Inferior parietal cortex (tissue), 1 donor: ENCODE results near the gene IGFN1.

Experiments
- DNase-seq: peaks from one replicate; pipeline ENCODE4 v3.0.0-alpha.2; 2016; ENCODE audit errors: extremely low spot score

IGFN1 gene

DNA sequence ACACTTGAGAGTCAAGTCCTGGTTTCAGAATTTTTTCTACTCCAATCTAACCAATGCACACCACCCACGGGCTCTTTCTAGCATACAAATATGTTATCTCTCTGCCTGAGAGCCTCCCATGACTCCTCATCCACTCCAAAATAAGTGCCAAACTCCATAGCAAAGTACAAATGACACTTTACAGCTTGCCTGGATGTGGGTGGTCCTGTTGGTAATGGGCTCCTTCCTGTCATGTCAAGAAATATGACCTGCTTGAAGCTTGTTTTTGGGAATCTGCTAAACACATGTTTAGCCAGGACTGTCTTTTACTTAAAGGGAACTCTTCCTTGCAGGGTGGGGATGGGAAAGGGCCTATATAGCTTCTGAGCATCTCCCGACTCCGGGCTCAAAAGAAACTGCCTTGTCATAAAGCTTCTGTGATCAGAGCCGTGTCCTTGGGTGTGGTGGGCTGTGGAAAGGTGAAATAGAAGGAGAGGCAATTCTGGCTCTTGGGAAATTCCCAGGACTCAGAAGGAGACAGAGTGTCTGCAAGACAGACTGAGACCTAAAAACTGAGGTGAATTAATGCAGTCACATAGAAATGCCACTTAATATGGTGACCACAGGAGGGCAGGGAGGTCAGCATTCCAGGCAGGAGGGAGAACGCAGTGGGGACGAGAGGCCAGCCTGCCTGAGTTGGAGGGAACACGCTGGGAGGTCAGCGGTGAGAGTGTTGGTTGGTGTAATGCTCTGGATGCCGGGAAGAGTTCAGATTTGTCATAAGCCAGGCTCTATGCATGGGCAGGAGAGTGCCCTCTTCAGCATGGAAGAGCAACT lies 6.1 kb upstream of the IGFN1 start:
- DNase-seq = peak; percentile 27

DNA sequence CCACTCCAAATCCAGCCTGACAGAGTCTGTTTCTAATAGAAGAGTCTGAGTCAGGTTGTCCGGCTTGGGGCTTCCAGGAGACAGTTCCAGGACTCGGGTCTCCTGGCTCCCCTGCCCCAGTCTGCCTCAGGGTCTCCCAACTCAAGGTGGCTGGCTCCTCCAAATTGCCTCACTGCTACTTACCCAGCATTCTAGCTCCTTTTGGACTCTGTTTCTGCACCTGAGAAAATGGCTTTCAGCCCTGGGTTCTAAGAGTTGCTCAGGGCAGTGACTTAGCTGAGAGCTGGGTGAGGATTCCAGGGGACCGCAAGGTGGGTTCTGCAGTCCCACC lies 5.5 kb upstream of the IGFN1 start:
- no peak for DNase-seq

DNA sequence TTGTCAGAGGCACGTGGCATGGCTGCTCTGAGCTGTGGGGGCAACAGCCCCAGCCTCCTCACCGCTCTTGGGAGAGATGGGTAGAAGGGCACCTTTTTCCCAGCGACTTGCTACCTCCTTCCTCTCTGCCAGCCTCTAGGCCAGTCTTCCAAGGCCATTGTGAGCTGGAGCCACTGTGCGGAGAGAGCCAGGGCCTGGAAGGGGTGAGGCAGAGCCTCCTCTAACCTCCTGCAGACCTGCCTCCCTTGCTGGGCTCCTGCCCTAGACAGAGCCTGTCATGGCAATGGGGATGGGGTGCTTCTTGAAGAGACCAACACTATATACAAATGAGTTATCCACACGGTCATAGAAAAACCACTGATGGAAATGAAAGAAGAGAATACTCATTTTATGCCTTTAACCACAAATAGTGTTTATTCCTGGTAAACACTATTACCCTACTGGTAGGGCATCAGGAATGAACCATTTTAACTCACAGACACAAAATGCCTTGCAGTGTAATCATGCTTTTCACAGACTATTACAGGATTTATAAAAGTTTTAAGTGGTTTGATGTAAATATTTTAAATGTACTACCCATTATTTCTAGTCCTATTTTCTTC lies 5.0 kb upstream of the IGFN1 start:
- DNase-seq = no peak

DNA sequence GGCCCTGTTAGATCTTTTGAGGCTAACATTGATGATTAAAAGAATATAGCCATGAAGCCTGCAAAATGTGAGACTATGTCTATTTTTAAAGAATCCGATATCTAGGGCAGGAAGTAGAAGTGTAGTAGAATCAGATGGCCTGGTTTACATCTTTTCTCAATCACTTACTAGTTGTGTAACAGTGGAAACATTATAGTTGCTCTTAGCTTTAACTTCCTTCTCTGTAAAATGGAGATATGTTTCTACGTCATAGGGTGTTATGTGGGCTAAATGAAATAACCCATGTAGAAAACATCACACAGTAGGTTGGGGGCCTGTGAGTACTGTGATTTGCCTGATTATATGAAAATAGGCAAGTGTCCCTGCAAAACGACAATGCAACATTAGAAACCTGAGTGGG lies 4.4 kb upstream of the IGFN1 start:
- no peak for DNase-seq

DNA sequence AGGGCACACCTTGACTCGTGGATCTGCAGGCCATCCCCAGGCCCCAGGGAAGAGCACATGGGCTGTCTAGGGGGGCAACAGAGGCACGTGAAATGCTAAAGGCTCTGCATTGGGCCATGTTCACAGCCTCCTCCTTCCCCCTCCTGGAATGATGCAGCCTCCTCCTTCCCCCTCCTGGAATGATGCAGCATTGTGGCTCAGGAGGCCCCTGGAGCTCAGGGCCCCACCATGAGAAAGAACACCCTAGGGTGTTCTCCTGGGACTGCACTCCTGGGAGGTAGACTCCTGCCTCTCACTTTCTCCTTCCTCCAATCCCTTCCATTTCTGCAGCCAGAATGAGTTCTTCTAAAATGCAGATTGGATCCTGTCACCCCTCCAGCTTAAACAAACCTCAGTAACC lies 1.5 kb upstream of the IGFN1 start:
- DNase-seq = no peak

DNA sequence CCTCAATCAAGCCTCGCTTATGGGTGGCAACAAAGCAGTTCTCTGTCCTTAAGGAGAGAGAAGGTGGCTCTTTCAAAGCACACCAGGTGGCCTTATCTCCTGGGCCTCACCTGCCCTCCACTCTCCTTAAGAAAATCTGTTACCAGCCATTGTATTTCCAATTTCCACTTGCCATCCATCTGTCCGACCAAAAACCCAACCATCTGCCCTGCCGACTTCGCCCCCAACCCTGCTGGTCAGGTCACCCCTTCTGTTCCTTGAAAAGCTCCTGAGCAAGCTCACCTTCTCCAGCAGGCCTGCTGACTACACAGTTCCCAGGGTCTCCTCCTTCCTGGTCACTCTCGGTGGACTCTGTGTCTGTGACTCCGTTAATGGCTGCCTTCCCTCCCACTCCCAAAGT lies 619 bp upstream of the IGFN1 start:
- no peak for DNase-seq

DNA sequence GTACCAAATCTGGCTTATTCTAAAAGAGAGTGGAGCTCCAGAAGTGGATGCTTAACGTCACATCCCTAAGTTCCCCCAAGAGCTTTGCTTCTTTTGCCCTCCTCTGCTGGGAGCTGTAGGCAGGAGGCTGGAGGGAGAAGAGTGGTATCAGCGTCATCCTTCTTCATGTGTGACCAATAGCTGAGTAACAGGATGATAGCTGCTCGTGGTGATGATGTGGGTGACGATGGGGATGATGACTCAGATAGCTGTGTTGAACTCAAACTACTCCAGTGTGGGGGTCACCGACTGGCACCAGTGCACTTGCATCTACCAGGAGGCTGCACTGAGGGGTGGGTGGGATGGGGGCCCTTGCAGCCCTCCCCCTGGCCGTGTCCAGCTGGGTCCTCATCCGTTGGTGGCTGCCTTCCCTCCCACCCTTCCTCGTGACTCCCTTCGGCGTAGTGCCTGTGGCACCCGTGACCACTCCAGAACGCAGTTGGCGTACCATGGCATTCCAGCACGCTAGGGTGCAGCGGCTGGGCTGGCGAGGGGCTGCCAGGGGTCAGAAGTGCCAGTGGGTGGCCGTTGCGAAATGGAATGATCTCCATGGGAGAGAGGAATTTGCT lies 1.1 kb downstream of the IGFN1 start:
- no peak for DNase-seq

DNA sequence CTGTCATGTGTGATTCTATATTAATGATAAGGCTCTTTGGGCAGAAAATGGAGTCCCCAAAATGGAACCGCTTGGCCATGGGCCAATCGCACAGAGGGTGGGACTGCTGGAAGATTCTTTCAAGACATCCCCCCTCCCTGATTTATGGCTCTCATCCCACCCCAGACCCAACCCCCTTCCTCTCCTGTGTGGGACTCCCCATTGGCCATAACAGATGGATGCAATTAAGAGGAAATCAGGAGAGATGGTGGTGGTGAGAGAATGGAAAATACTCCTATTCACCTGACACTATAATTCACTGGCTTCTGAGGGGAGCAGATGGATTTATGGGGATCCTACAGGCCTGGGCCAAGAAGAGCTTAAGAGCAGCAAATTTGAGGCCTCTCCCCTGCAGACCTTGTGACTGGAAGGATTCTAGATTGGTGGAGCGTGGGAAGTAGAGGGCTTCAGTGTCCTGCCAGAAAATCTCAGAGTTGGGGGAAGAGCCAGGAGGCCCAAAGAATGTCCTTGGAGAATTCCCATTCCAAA lies 1.7 kb downstream of the IGFN1 start:
- DNase-seq = no peak

DNA sequence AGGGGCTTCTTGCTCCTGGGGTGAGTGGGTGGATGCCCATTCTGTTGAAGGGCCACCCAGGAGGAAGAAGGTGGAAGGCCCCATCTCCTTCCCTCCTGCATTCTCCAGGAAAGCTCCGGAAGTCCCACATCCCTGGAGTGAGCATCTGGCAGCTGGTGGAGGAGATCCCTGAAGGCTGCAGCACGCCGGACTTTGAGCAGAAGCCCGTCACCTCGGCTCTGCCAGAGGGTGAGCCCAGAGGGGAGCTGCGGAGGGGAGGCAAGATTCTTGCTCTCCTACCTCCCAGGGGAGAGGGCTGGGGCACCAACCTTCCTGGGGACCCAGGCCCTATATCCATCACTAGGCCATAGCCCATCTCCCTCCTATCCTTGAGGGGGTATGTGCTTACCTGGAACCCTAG lies 3.4 kb downstream of the IGFN1 start:
- DNase-seq = no peak

DNA sequence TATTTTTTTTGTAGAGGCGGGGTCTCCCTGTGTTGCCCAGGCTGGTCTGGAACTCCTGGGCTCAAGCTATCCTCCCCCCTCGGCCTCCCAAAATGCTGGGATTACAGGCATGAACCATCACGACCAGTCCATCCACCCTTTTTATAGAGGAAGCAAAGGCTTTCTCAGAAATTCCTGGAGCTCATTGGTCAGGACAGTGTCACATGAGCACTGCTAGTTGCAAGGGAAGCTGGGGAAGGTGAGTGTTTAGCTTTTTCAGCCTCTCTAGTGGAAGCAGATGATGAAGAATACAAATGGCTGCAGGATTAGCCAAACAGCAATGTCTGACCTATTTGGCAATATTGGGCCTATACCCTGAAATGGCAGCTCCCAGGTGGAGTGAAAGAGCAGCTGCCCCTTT lies 8.0 kb downstream of the IGFN1 start:
- DNase-seq = no peak

DNA sequence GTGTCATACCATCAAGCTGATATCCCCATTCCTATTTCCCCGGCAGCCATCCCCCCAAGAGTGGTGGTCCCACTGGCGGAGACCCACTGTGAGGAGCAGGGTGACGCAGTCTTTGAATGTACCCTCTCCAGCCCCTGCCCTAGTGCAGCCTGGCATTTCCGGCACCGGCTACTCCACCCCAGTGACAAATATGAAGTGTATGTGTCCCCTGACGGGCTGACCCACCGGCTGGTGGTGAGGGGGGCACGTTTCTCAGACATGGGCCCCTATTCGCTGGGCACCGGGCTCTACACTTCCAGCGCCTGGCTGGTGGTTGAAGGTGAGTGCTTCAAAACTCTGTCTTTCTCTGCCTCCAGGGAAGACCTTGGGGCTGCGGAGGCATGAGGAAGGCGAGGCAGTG lies 14.4 kb downstream of the IGFN1 start:
- DNase-seq = no peak

DNA sequence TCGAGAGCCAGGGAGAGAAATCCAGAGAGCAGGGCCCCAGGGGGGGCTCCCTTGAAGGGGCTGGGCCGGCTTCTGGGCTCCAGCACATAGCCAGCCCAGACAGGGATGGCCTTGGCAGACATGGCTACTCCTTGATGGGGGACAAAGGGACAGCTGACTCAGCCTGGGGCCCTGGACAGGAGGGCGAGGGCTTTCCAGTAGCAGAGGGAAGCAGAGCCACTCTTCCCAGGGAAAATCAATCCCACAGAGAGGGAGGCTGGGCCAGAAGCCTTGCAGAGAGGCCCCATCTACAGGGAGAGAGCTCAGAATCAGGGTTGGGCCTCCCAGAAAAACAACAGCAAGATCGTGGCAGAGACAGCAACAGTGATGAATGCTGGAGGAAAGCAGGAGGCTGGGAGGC lies 15.6 kb downstream of the IGFN1 start:
- DNase-seq = no peak

DNA sequence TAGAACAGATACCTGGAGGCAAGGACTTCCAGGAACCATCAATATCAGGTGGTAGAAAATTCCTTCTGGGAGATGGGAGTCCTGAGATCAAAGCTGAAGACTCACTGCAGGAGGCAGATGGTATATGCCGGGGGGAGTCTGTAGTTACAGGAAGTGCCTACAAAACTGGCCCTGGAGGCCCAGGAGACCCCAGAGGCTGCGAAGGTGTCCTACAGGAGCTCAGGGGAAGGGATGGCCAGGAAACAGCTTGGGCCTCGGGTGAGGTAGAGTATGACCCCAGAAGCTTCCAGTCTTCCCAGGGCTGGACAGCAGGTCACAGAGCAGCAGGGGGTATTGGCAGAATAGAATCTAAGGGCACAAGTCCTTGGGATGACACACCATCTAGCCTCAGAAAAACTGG lies 16.4 kb downstream of the IGFN1 start:
- no peak for DNase-seq

DNA sequence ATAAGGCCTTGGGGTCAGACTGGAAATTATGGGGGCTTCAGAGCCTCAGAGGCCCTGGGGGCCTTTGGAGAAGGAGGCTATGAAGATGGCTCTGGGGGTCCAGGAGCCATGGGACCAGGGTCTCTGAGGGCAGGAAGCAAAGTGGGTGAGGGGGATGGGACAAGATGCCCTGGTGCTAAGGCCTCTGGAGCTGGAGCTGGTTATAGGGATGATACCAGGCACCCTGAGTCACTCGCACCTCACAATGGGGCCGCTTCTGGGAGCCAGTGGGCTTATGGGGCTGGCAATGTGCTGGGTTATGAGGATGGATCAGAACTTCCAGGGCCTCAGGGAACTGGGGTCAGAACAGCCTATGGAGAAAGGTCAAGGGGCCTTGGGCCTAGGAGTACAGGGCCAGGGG lies 17.6 kb downstream of the IGFN1 start:
- no peak for DNase-seq

DNA sequence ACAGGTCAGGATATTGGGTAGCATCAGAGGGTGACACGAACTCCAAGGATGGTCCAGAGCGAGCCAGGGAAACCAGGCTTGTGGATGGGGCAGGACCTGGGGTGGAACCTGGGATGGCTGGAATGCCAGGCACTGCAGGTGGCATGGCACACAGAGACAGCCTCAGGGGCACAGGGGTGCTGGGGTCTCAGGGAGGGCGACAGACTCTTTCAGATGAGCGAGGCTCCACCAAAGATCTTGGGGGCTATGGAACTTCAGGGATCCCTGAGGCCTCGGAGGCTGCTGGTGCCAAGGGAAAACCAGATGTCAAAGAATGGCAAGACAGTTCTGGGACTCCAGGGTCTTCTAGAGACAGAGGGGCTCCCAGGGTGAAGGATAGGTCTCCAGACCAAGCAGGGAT lies 21.4 kb downstream of the IGFN1 start:
- no peak for DNase-seq

DNA sequence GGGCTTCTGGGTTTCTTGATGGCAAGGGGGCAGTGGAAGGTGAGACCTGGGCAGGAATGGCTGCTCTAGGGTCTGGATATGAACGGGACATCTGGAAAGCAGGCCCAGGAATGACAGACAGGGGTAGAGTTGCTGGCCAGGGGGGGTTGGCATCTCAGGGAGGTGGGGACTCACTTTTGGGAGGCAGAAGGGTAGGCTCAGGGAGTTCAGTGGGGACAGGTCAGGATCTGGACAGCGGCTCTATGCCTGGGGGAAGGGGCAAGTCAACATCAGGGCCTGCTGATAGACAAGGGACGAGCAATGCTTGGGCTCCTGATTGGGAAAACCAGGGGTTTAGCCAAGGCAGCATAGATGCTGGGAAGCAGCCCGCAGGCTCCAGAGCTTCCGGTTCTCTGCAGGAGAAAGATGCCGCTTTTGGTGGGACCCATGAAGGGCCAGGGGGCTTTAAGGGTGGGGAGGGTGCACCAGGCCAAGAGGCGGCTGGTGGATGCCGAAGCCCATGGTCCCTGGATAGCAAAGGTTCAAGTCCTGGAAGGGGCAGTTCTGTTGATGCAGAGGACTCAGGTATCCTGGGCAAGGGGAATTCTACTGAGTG lies 21.9 kb downstream of the IGFN1 start:
- DNase-seq = no peak

DNA sequence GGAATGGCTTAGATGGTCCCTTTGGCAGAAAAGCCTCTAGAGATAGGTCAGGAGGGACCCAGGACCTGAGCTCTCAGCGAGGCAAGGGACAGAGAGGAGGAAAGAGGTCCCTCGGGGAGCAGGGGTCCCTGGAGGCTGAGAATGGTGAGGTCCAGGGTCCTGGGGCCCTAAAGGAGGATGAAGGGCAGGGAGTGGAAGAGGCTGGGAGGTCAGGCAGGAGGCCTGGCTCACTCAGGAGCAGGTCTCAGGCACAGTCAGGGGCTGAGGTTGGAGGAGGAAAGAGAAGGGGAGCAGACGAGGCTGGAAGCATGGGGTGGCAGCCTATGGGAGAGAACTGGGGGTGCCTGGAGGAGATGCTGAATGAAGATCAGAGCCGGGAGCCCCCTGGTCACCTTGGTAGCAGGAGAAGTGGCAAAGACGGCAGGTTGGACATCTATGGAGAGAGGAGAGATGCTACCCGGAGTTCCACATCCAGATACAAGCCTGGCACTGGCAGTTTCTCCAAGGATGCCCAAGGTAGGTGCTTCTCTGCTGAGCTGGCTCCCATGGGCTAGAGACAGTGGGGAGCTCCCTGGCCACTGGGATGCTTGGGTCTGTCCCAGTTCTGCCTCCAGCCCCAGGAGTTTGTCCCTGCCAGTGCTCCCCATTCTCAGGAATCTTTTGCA lies 22.6 kb downstream of the IGFN1 start:
- DNase-seq = no peak

DNA sequence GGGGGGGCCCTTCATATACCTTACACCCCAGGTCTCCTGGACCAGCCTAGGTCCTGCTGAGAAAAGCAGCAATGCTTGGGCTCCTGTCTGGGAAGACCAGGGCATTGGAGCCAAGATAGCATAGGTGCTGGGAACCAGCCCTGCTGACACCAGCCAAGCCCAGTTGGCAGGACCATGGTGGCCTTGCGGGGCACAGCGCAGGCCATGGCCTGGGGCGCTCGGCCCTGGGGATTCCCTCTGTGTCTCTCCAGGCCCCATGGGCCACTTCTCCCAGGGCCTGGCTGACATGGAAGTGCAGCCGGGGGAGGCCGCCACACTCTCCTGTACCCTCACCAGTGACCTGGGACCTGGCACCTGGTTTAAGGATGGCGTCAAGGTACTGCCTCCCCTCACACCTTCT lies 23.3 kb downstream of the IGFN1 start:
- no peak for DNase-seq

DNA sequence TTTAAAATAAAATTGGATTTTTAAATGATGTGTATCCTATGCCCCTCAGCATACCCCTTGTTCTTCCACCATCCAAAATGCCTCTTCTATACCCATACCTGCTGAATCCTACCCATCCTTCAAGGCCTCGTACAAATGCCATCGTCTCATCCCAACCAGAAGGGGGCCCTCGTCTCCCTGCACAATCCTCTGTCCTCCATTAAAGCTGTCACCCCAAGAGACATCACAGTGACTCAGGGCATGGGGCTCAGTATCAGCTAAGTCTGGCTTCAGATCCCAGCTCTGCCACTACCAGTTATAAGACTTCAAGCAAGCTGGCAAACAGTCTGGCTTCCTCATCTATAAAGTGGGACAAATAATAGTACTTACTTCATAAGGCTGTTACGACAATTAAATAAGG lies 23.8 kb downstream of the IGFN1 start:
- DNase-seq = no peak

DNA sequence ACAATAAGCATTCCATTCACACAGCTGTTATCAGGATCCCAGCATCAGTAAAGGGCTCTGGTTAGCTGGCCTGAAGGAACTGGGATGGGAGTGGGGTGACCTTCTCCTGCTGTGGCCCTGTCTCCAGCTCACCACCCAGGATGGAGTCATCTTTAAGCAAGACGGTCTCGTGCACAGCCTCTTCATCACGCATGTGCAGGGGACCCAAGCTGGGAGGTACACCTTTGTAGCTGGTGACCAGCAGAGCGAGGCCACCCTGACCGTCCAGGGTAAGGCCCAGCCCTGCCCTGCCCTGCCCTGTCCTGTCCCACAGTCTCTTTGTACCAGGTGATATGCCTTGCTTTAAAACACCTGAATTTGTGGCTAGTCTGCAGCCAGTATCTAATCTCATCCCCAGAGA lies 24.3 kb downstream of the IGFN1 start:
- no peak for DNase-seq

DNA sequence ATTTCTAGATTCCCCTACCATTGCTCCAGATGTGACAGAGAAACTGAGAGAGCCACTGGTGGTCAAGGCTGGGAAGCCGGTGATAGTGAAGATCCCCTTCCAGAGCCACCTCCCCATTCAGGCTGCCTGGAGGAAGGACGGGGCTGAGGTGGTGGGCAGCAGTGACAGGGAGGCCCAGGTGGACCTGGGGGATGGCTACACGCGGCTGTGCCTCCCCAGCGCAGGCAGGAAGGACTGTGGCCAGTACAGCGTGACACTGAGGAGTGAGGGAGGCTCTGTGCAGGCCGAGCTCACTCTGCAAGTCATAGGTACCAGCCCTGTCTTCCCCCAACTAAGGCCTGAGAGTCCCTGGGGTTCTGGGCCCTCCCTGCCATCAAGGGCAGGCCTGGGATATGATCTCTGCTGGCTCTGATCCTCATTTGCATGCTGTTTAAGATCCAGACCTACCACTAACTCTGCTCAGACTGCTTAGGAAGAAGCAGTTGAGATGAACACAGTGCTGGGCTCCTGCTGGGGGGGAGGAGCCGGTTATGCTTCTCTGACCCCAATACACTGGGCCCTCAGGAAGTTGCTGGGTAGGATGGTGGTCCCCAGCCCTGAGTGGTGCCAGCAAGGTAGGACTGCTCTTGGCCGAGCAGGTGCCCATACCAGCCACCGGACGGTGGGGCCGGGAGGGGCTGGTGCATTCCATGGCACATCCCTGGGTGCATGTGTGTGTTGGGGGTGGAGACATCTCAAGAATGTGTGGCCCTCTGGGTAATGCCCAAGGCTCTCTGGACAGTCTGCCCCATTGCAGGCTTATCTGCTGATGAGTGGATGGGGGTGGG lies 25.1 kb downstream of the IGFN1 start:
- DNase-seq = no peak
